ENCODE data around the gene CD109. TPM values are rescaled to one million over a fixed set of nuclear protein-coding genes. Genes with fewer than 3 reads are reported as not detected.

CD109 gene
- total RNA-seq, 1 experiment from 2014 or later: 19.1 TPM

GRCh38 chr6:73688351-73688750, 7.7 kb upstream of the CD109 start:
- Histone ChIP-seq H2AFZ (ENCODE audit: low read length) (no peak overlapping the region), H3K36me3 (ENCODE audit: low read depth, low read length) (no peaks in the 10 kb centered on the region), H3K4me3 (ENCODE audit: low read length) (no peak overlapping the region), H3K27ac (ENCODE audit: low read length) (no peak overlapping the region), H3K27me3 (ENCODE audit: low read length) (no peaks in the 10 kb centered on the region), H3K79me2 (ENCODE audit: low read length) (no peaks in the 10 kb centered on the region), H3K9ac (ENCODE audit: low read length) (no peak overlapping the region), H3K9me3 (ENCODE audit: low read length) (no peaks in the 10 kb centered on the region), H4K20me1 (ENCODE audit: low read length) (no peaks in the 10 kb centered on the region), H3K4me2 (ENCODE audit: low read length) (no peak overlapping the region), H3K4me1 (ENCODE audit: insufficient read depth, low read length) (0 out of 2 replicates have a peak, but pooled peaks cover 4% of the 10 kb centered on the region), H3K9me2 (replicated peaks; ENCODE audit: low read length) (no peaks in the 10 kb centered on the region), H3F3A (ENCODE audit: low read length, unreplicated experiment) (no peaks in the 10 kb centered on the region)
- no TSS peak for BruUV-seq (replicated peaks)
- ATAC-seq: no peak
- intact Hi-C loops (cut with micrococcal nuclease): no loop called here
- ChIA-PET POLR2A (ENCODE audit: unreplicated experiment) (no interaction called here), CTCF (interaction anchor here (0.6 kb wide), 1 partner anchor 51 kb away, joined by 3 read pairs; no protein-coding TSS in a partner anchor)
- DNase-seq: no peak
- TF ChIP-seq EZH2 (IDR thresholded peaks at IDR 0.05; ENCODE audit: low read length, unreplicated experiment) (no peak), CTCF (conservative IDR thresholded peaks at IDR 0.05; ENCODE audit: low read depth, low read length) (no peak), EZH2phosphoT487 (IDR thresholded peaks at IDR 0.05; ENCODE audit: borderline replicate concordance, low read length) (no peak)

- POLR2A ChIA-PET (ENCODE audit: unreplicated experiment): no interaction called here
- no peaks in the 10 kb centered on the region for H3K79me2 ChIP-seq (ENCODE audit: low read length)
- intact Hi-C loops (cut with micrococcal nuclease): no loop called here
These were observed 5.9 kb upstream of the CD109 start for GRCh38 chr6:73690056-73690455.

More at GRCh38 chr6:73690056-73690455, 5.9 kb upstream of the CD109 start:
- Histone ChIP-seq H3K4me1 (ENCODE audit: insufficient read depth, low read length) (peaks cover 13% of the 10 kb centered on the region), H3K36me3 (ENCODE audit: low read depth, low read length) (no peaks in the 10 kb centered on the region), H3K9ac (ENCODE audit: low read length) (no peak overlapping the region), H3K27ac (ENCODE audit: low read length) (no peak overlapping the region), H2AFZ (ENCODE audit: low read length) (no peak overlapping the region), H3K4me2 (ENCODE audit: low read length) (no peak overlapping the region), H3K9me2 (replicated peaks; ENCODE audit: low read length) (no peaks in the 10 kb centered on the region), H3K27me3 (ENCODE audit: low read length) (no peaks in the 10 kb centered on the region), H3K4me3 (ENCODE audit: low read length) (no peak overlapping the region), H3K9me3 (ENCODE audit: low read length) (no peaks in the 10 kb centered on the region), H3F3A (ENCODE audit: low read length, unreplicated experiment) (peaks cover under 1% of the 10 kb centered on the region), H4K20me1 (ENCODE audit: low read length) (no peaks in the 10 kb centered on the region)
- no TSS peak for BruUV-seq (replicated peaks)
- ATAC-seq (no peak), DNase-seq (no peak)
- CTCF ChIA-PET: no interaction called here
- no peak for TF ChIP-seq EZH2phosphoT487 (IDR thresholded peaks at IDR 0.05; ENCODE audit: borderline replicate concordance, low read length)
- no peak for TF ChIP-seq CTCF (conservative IDR thresholded peaks at IDR 0.05; ENCODE audit: low read depth, low read length)
- TF ChIP-seq EZH2 (IDR thresholded peaks at IDR 0.05; ENCODE audit: low read length, unreplicated experiment): no peak

Measured in PC-3 (cell line).